HepG2 (cell line): ENCODE measurements around the gene IFITM10. TPM values are rescaled to one million over a fixed set of nuclear protein-coding genes. Genes with fewer than 3 reads are reported as not detected.

Experiments
- ATAC-seq: fragments of 200-7000 bp; cut with Tn5 transposase; 3 replicates; pipeline ENCODE4 v1.9.1; 2020; ENCODE audit warnings: mild to moderate bottlenecking, moderate library complexity
- BruUV-seq: library from RNA; stranded (reverse); fragments of 400-500 nt; replicated peaks from 2 replicates; lab custom pipeline; 2021; lab: Mats Ljungman, UMichigan
- CTCF ChIA-PET: fragments of 300-600 bp; formaldehyde crosslinking; extraction: SDS; loops from one replicate; lab custom pipeline; 2021; ENCODE audit warnings: low total read pairs, inconsistent platforms, low intra/inter-chr PET ratio; lab: Yijun Ruan, JAX
- POLR2A ChIA-PET: fragments of 350-600 bp; sonication (Branson Sonifier 250); formaldehyde crosslinking; loops from one replicate; lab custom pipeline; 2020; ENCODE audit warnings: antibody characterized with exemption, inconsistent platforms; lab: Yijun Ruan, JAX
- DNase-seq: peaks from one replicate; pipeline ENCODE4 v3.0.0-alpha.2; 2015; ENCODE audit warnings: low spot score
- FAIRE-seq: peaks from 3 replicates; lab custom pipeline; 2011; peaks lifted over from hg19 to GRCh38; lab: Jason Lieb, UNC
- H2AFZ ChIP-seq: one replicate; pipeline ENCODE4 v1.6.1; 2011; ENCODE audit warnings: low read length, inconsistent platforms
- H3K27ac ChIP-seq: fragments of 300-600 bp; 3 replicates; pipeline ENCODE4 v1.8.0; 2011; ENCODE audit warnings: mixed run types, mild to moderate bottlenecking, mixed read lengths, low read length, inconsistent platforms; ENCODE audit not compliant: insufficient read depth; ENCODE audit errors: extremely low read length
- H3K27me3 ChIP-seq, 2 experiments: fragments of 200-600 bp in 1 of 2; 2 replicates in 1 of 2; 3 replicates in 1 of 2; pipeline versions ENCODE4 v1.6.0 to v1.8.0; 2011; ENCODE audit warnings: low read length in 2 of 2, mild to moderate bottlenecking in 2 of 2, moderate library complexity in 2 of 2, inconsistent platforms in 1 of 2; ENCODE audit not compliant: insufficient read depth in 2 of 2, control insufficient read depth in 1 of 2
- H3K36me3 ChIP-seq, 2 experiments: fragments of 200-600 bp in 1 of 2; replicated peaks in 1 of 2; 2 replicates in 1 of 2; 3 replicates in 1 of 2; pipeline versions ENCODE4 v1.5.1 to v1.8.0; 2011; ENCODE audit warnings: low read length in 2 of 2, inconsistent platforms in 1 of 2; ENCODE audit not compliant: insufficient read depth in 2 of 2, control insufficient read depth in 1 of 2
- H3K4me1 ChIP-seq: 2 replicates; pipeline ENCODE4 v1.5.1; 2012; ENCODE audit warnings: low read length, inconsistent platforms; ENCODE audit not compliant: insufficient read depth
- H3K4me2 ChIP-seq: 2 replicates; pipeline ENCODE4 v1.6.0; 2011; ENCODE audit warnings: low read depth, low read length, inconsistent platforms
- H3K4me3 ChIP-seq, 3 experiments: fragments of 200-600 bp in 1 of 3; sonication (generic), shearing (Covaris generic) in 1 of 3; replicated peaks in 1 of 3; 2 replicates each; pipeline ENCODE4 v1.5.1; 2011 to 2016; ENCODE audit warnings: low read length in 3 of 3, inconsistent platforms in 2 of 3, low read depth in 2 of 3, mild to moderate bottlenecking in 2 of 3, control low read depth in 1 of 3, mixed read lengths in 1 of 3; ENCODE audit not compliant: insufficient read depth in 1 of 3
- H3K79me2 ChIP-seq: one replicate; pipeline ENCODE4 v1.6.1; 2011; ENCODE audit warnings: low read length, inconsistent platforms; ENCODE audit not compliant: insufficient read depth
- H3K9ac ChIP-seq: 2 replicates; pipeline ENCODE4 v1.6.0; 2011; ENCODE audit warnings: mild to moderate bottlenecking, low read depth, low read length, inconsistent platforms; ENCODE audit not compliant: insufficient read depth
- H3K9me3 ChIP-seq: 2 replicates; pipeline ENCODE4 v1.5.1; 2012; ENCODE audit warnings: mild to moderate bottlenecking, low read length
- H4K20me1 ChIP-seq: 2 replicates; pipeline ENCODE4 v1.6.0; 2011; ENCODE audit warnings: inconsistent platforms, mild to moderate bottlenecking, low read length, moderate library complexity; ENCODE audit not compliant: insufficient read depth
- ARNT2 ChIP-seq: sonication (generic); formaldehyde crosslinking; IDR thresholded peaks from 2 replicates; pipeline ENCODE4 v1.8.0; 2022; ENCODE audit warnings: mild to moderate bottlenecking, low read depth, missing genetic modification reagents, moderate library complexity
- HHEX ChIP-seq: IDR thresholded peaks from 2 replicates; pipeline ENCODE4 v1.6.1; 2016; ENCODE audit warnings: control low read depth
- MIER2 ChIP-seq: IDR thresholded peaks from 2 replicates; pipeline ENCODE4 v1.6.1; 2016; ENCODE audit warnings: missing biosample characterization, missing genetic modification reagents
- MXD4 ChIP-seq: IDR thresholded peaks from 2 replicates; pipeline ENCODE4 v1.6.1; 2016; ENCODE audit warnings: mild to moderate bottlenecking, missing biosample characterization, missing genetic modification reagents
- NR2F6 ChIP-seq, 2 experiments: IDR thresholded peaks; 2 replicates each; pipeline ENCODE4 v1.6.1; 2016; ENCODE audit warnings: antibody characterized with exemption in 1 of 2, mild to moderate bottlenecking in 1 of 2
- SKIL ChIP-seq: sonication (generic); formaldehyde crosslinking; IDR thresholded peaks from 2 replicates; pipeline ENCODE4 v1.8.0; 2022; ENCODE audit warnings: missing genetic modification reagents, mild to moderate bottlenecking, moderate library complexity, borderline replicate concordance
- STAG1 ChIP-seq: sonication (generic); formaldehyde crosslinking; IDR thresholded peaks from 2 replicates; pipeline ENCODE4 v1.4.0; 2020; ENCODE audit warnings: missing genetic modification reagents
- TEAD3 ChIP-seq: optimal IDR thresholded peaks from 2 replicates; pipeline ENCODE3; 2016; ENCODE audit warnings: borderline replicate concordance
- ZNF34 ChIP-seq: sonication (generic); formaldehyde crosslinking; IDR thresholded peaks from 2 replicates; pipeline ENCODE4 v1.4.0; 2020; ENCODE audit warnings: mild to moderate bottlenecking, missing genetic modification reagents, borderline replicate concordance
- ZNF383 ChIP-seq: sonication (generic); formaldehyde crosslinking; IDR thresholded peaks from 2 replicates; pipeline ENCODE4 v1.4.0; 2020; ENCODE audit warnings: missing genetic modification reagents, mild to moderate bottlenecking, borderline replicate concordance
- ZNF704 ChIP-seq: sonication (generic); formaldehyde crosslinking; IDR thresholded peaks from 2 replicates; pipeline ENCODE4 v1.8.1; 2023; ENCODE audit warnings: mild to moderate bottlenecking, inconsistent platforms, moderate library complexity, missing genetic modification reagents, borderline replicate concordance
- ZNF720 ChIP-seq: sonication (generic); formaldehyde crosslinking; IDR thresholded peaks from 2 replicates; pipeline ENCODE4 v1.4.0; 2020; ENCODE audit warnings: missing genetic modification reagents
- ZNF883 ChIP-seq: sonication (generic); formaldehyde crosslinking; IDR thresholded peaks from 2 replicates; pipeline ENCODE4 v1.5.1; 2020; ENCODE audit warnings: mild to moderate bottlenecking, missing genetic modification reagents; ENCODE audit errors: not compliant biosample characterization
- ZSCAN20 ChIP-seq: sonication (generic); formaldehyde crosslinking; IDR thresholded peaks from 2 replicates; pipeline ENCODE4 v1.4.0; 2020; ENCODE audit warnings: missing genetic modification reagents, mild to moderate bottlenecking, borderline replicate concordance
- WGBS: methylation state at CpG from one replicate; pipeline ENCODE4 v1.1.6; 2017; ENCODE audit warnings: low lambda C conversion rate; 5-methylcytosine and 5-hydroxymethylcytosine counted together
- in situ Hi-C: cut with HindIII; loops from 2 replicates; pipeline ENCODE4 v1.10.0; 2017; ENCODE audit warnings: low pct_unique_long_range_greater_than_20kb; ENCODE audit not compliant: extremely low pct_ligation_motif_present
- intact Hi-C: fragments of 100-400 bp; cut with micrococcal nuclease; formaldehyde crosslinking; loops from one replicate; pipeline ENCODE4 v1.10.0; 2022; ENCODE audit not compliant: unreplicated experiment
- polyA plus RNA-seq, 8 experiments: library from polyadenylated mRNA; depleted of rRNA in 3 of 8; stranded (reverse) in 7 of 8; unstranded in 1 of 8; fragments of >200 nt; fragmentation: Illumina TruSeq in 4 of 8; extraction: Trizol in 4 of 8; gene quantifications; 2 replicates each; pipeline versions ENCODE4 v1.2.1 to v1.2.3, GENCODE V29; 2011 to 2016; ENCODE audit warnings: low read depth in 4 of 8, missing spikeins in 1 of 8, mixed read lengths in 1 of 8; ENCODE audit not compliant: insufficient read depth in 1 of 8
- total RNA-seq, 5 experiments: library from RNA; depleted of rRNA; stranded (reverse); fragments of >200 nt; fragmentation: Illumina TruSeq; extraction: Trizol; gene quantifications; 2 replicates each; pipeline ENCODE4 v1.2.3, GENCODE V29; 2016; ENCODE audit warnings: low read depth in 1 of 5
- TF ChIP-seq, protein P1 (sequence below), 2 experiments: sonication (generic) in 1 of 2; formaldehyde crosslinking in 1 of 2; IDR thresholded peaks; 2 replicates each; pipeline versions ENCODE4 v1.6.1 to v1.9.0; 2014 to 2022; ENCODE audit warnings: antibody characterized with exemption in 1 of 2, borderline replicate concordance in 1 of 2, inconsistent platforms in 1 of 2, low read depth in 1 of 2, missing genetic modification reagents in 1 of 2

Gene IFITM10
- total and polyA plus RNA-seq, 2 of the 13 experiments (the other 11 are each of a cell fraction or from before 2014, with no cell fraction given), result 0.09 to 0.13 TPM

- Histone ChIP-seq H3K27ac (no peak overlapping the region), H3K9me3 (no peaks in the 10 kb centered on the region), H2AFZ (no peak overlapping the region), H3K27me3 (peaks cover 0 to 63% of the 10 kb centered on the region in 2 experiments; a peak in 4 of 5 replicates), H3K36me3 (no peaks in the 10 kb centered on the region), H3K79me2 (no peaks in the 10 kb centered on the region), H3K4me2 (no peak overlapping the region), H3K4me3 (no peak overlapping the region), H3K9ac (no peak overlapping the region), H3K4me1 (no peaks in the 10 kb centered on the region), H4K20me1 (no peaks in the 10 kb centered on the region)
- ATAC-seq, result no peak
- intact Hi-C loops (no loop called here), in situ Hi-C loops (no loop called here)
- no peak for DNase-seq
- no TSS peak for BruUV-seq
- CTCF ChIA-PET, result no interaction called here
- no peak for FAIRE-seq
- POLR2A ChIA-PET, result no interaction called here
- 51% methylated on average over 24 of the region's 25 CpGs for WGBS
- TF ChIP-seq MIER2 (CRISPR knock-in tag) (no peak), STAG1 (CRISPR knock-in tag) (no peak), ZNF34 (no peak), SKIL (CRISPR knock-in tag) (no peak), HHEX (CRISPR knock-in tag) (no peak), ZSCAN20 (no peak), NR2F6 (IDR thresholded peaks at IDR 0.05) (no peak), NR2F6 (CRISPR knock-in tag; IDR thresholded peaks at IDR 0.05) (no peak), TEAD3 (no peak), MXD4 (CRISPR knock-in tag) (no peak), ZNF883 (CRISPR knock-in tag) (no peak), ARNT2 (CRISPR knock-in tag) (no peak), ZNF720 (CRISPR knock-in tag) (no peak), ZNF704 (CRISPR knock-in tag) (no peak), ZNF383 (CRISPR knock-in tag) (no peak)
- TF ChIP-seq, protein P1, sequence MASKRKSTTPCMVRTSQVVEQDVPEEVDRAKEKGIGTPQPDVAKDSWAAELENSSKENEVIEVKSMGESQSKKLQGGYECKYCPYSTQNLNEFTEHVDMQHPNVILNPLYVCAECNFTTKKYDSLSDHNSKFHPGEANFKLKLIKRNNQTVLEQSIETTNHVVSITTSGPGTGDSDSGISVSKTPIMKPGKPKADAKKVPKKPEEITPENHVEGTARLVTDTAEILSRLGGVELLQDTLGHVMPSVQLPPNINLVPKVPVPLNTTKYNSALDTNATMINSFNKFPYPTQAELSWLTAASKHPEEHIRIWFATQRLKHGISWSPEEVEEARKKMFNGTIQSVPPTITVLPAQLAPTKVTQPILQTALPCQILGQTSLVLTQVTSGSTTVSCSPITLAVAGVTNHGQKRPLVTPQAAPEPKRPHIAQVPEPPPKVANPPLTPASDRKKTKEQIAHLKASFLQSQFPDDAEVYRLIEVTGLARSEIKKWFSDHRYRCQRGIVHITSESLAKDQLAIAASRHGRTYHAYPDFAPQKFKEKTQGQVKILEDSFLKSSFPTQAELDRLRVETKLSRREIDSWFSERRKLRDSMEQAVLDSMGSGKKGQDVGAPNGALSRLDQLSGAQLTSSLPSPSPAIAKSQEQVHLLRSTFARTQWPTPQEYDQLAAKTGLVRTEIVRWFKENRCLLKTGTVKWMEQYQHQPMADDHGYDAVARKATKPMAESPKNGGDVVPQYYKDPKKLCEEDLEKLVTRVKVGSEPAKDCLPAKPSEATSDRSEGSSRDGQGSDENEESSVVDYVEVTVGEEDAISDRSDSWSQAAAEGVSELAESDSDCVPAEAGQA (IDR thresholded peaks at IDR 0.05; ENCODE audit: low read depth), result no peak
- TF ChIP-seq, protein P1 (CRISPR knock-in tag; IDR thresholded peaks at IDR 0.05; ENCODE audit: borderline replicate concordance), result no peak
These were observed 21.3 kb downstream of the IFITM10 start for GRCh38 chr11:1728931-1729691.
